Measurements from ENCODE around the gene TTLL9. TPM values are rescaled to one million over a fixed set of nuclear protein-coding genes. Genes with fewer than 3 reads are reported as not detected.

TTLL9 gene
- total and polyA plus RNA-seq, 10 of the 15 experiments (the other 5 are each of a cell fraction or from before 2014, with no cell fraction given) = 0.03 to 0.77 (median 0.11) TPM; not detected in 2

GRCh38 chr20:31835977-31836852 is 34.2 kb upstream of the TTLL9 start (continued):
- TF ChIP-seq RUNX3 (IDR thresholded peaks at IDR 0.05; ENCODE audit: low read length) (peak; percentile 80), NR2F1 (conservative IDR thresholded peaks at IDR 0.05) (0 out of 2 replicates have a peak, but pooled peaks have one; percentile 43), NFXL1 (IDR thresholded peaks at IDR 0.05; ENCODE audit: borderline replicate concordance) (no peak), IKZF2 (IDR thresholded peaks at IDR 0.05) (peak in 1 of 2 experiments; percentile 56; a peak in 1 of 4 replicates), TCF12 (IDR thresholded peaks at IDR 0.05; ENCODE audit: low read depth, low read length) (peak; percentile 75; the same call in 1 of the 2 replicates), FOXK2 (IDR thresholded peaks at IDR 0.05) (0 out of 2 replicates have a peak, but pooled peaks have one; percentile 40), JUND (IDR thresholded peaks at IDR 0.05; ENCODE audit: low read depth, low read length) (peak; percentile 76; the same call in 1 of the 2 replicates)
- TF ChIP-seq, protein P1, sequence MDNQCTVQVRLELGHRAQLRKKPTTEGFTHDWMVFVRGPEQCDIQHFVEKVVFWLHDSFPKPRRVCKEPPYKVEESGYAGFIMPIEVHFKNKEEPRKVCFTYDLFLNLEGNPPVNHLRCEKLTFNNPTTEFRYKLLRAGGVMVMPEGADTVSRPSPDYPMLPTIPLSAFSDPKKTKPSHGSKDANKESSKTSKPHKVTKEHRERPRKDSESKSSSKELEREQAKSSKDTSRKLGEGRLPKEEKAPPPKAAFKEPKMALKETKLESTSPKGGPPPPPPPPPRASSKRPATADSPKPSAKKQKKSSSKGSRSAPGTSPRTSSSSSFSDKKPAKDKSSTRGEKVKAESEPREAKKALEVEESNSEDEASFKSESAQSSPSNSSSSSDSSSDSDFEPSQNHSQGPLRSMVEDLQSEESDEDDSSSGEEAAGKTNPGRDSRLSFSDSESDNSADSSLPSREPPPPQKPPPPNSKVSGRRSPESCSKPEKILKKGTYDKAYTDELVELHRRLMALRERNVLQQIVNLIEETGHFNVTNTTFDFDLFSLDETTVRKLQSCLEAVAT (IDR thresholded peaks at IDR 0.05) = 0 out of 2 replicates have a peak, but pooled peaks have one; percentile 22

DNA sequence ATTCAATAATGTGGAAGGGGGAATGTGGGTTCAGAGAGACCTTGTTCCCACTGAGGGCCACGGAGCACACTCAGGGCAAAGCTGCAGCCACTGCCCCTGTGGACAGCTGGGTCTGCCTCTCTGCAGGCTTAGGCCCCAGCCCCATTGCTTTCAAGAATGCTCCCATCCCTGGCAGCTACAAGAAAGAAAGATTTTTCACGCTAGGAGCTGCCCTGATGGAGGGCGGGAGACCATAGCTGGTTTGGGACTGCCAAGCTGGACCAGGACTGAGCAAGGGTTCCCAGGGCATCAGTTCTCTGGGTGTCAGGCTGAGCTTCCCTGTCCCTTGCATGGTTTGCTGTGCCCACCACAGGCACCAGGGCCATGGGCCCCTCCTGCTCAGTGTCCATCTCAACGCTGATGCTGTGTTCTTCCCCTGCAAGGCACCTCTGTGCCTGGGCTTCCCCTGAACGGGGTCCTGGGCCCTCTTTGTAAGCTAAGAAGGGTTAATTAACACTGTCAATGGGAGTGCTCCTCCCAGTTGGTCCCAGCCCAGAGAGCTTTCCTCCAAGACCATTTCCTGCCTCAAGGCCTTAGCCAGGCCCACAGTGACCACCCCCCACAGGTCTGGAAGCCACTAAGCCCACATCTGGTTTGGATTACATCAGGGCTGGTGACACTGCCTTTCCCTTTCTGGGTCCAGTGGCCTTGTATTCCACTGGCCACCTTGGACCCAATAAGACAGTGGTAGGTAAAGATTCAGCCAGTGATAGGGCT is 33.4 kb upstream of the TTLL9 start:
- WGBS (ENCODE audit: insufficient coverage, insufficient replicate concordance, low lambda C conversion rate, missing lambda C conversion rate) = 73% methylated on average over 5 of the region's 5 CpGs
- CTCF ChIA-PET = interaction anchor here (1.0 to 5.7 kb wide), 7 partner anchors 10 to 273 kb away, joined by 3 to 37 read pairs (median 15); partner anchors contain the start of gene PDRG1
- SMC1A ChIA-PET (ENCODE audit: uncharacterized antibody, unreplicated experiment) = interaction anchor here (1.1 to 2.9 kb wide), 3 partner anchors 11 to 255 kb away, joined by 3 to 13 read pairs (median 4); no protein-coding TSS in a partner anchor
- Histone ChIP-seq H4K20me1 (ENCODE audit: control insufficient read depth, insufficient read depth) (no peaks in the 10 kb centered on the region), H3K9me3 (replicated peaks; ENCODE audit: control insufficient read depth, insufficient read depth, low read length) (no peaks in the 10 kb centered on the region), H3K4me2 (ENCODE audit: control insufficient read depth, insufficient read depth) (no peak overlapping the region), H2AFZ (ENCODE audit: control insufficient read depth, low read depth, low read length) (no peak overlapping the region), H3K79me2 (ENCODE audit: control insufficient read depth, insufficient read depth, low read length) (no peaks in the 10 kb centered on the region), H3K4me3 (no peak overlapping the region), H3K9ac (ENCODE audit: control insufficient read depth, insufficient read depth, low read length) (no peak overlapping the region), H3K27ac (ENCODE audit: control insufficient read depth, insufficient read depth) (no peak overlapping the region), H3K4me1 (ENCODE audit: control insufficient read depth, insufficient read depth, low read length) (peaks cover 8% of the 10 kb centered on the region; the same call in 1 of the 2 replicates), H3K27me3 (replicated peaks in 1 of 2; ENCODE audit: control insufficient read depth in 2 of 2, insufficient read depth in 2 of 2, low read length in 1 of 2) (no peaks in the 10 kb centered on the region), H3K36me3 (ENCODE audit: control insufficient read depth in 2 of 2, insufficient read depth in 2 of 2, low read length in 1 of 2) (no peaks in the 10 kb centered on the region; a peak in 1 of 4 replicates)
- FAIRE-seq (no peak), ATAC-seq (no peak), DNase-seq (ENCODE audit: low read depth, low spot score) (no peak)
- no TSS peak for BruUV-seq (replicated peaks)
- RAD21 ChIA-PET (ENCODE audit: unreplicated experiment) = interaction anchor here (0.5 to 1.1 kb wide), 2 partner anchors 9 to 657 kb away, joined by 3 to 4 read pairs; no protein-coding TSS in a partner anchor
- POLR2A ChIA-PET = no interaction called here
- intact Hi-C loops (cut with micrococcal nuclease; ENCODE audit: unreplicated experiment) (no loop called here), in situ Hi-C loops (cut with MboI) (no loop called here)
- TF ChIP-seq CBX3 (IDR thresholded peaks at IDR 0.05; ENCODE audit: borderline replicate concordance, low read depth) (no peak), SREBF1 (IDR thresholded peaks at IDR 0.05; ENCODE audit: low read length) (no peak), CBFB (IDR thresholded peaks at IDR 0.05; ENCODE audit: low read depth) (no peak), SKIL (IDR thresholded peaks at IDR 0.05; ENCODE audit: low read depth, poor library complexity, severe bottlenecking) (no peak), NR2C1 (IDR thresholded peaks at IDR 0.05) (no peak), ETV6 (conservative IDR thresholded peaks at IDR 0.05 in 1 of 2, IDR thresholded peaks at IDR 0.05 in 1 of 2; ENCODE audit: borderline replicate concordance in 1 of 2, low read depth in 1 of 2) (no peak), RB1 (IDR thresholded peaks at IDR 0.05; ENCODE audit: borderline replicate concordance) (no peak), BRCA1 (IDR thresholded peaks at IDR 0.05; ENCODE audit: low read depth, low read length) (no peak), CHD2 (IDR thresholded peaks at IDR 0.05; ENCODE audit: borderline replicate concordance, low read depth, low read length) (no peak), FOS (IDR thresholded peaks at IDR 0.05; ENCODE audit: borderline replicate concordance, extremely low read depth, insufficient read length) (no peak)
